ENCODE results near the gene ZRANB3.

GRCh38 chr2:135451966-135452365 is 79.1 kb downstream of the ZRANB3 start:
- no peak for TF ChIP-seq FOXA1 (IDR thresholded peaks at IDR 0.05)
- no peak for TF ChIP-seq SP1 (IDR thresholded peaks at IDR 0.05)
- TF ChIP-seq SUZ12 (IDR thresholded peaks at IDR 0.05), result no peak
- no peak for TF ChIP-seq CTBP1 (IDR thresholded peaks at IDR 0.05; ENCODE audit: borderline replicate concordance)

Data from HEK293T (cell line).